ENCODE results near the gene SUGCT. TPM values are rescaled to one million over a fixed set of nuclear protein-coding genes. Genes with fewer than 3 reads are reported as not detected.

Gene SUGCT
- total RNA-seq, 4 donors from 2014 or later: 1.1 to 3.6 (median 2.6) TPM

DNA sequence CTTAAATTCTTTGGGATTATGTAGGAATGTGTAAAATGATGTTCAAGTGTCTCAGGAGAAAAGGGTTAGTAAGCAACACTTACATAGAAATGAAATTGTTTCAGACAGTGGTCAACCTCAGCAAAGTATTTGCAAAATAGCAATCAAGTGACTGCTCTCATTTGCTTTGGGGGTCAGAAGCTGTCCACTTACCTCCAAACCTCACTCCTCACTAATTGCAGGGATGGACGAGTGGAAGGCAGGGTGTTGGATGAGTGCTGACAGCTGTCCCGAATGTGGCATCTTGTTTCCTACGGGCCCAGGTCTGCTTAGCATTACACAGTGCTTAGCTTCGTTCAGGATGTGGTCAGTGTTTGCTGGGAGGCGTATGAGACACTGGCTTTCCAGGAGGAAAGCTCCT, 437.0 kb downstream of the SUGCT start:
- ATAC-seq (ENCODE audit: low FRiP score): no peak
- no peak for DNase-seq (ENCODE audit: low spot score)
- TF ChIP-seq, protein P1, sequence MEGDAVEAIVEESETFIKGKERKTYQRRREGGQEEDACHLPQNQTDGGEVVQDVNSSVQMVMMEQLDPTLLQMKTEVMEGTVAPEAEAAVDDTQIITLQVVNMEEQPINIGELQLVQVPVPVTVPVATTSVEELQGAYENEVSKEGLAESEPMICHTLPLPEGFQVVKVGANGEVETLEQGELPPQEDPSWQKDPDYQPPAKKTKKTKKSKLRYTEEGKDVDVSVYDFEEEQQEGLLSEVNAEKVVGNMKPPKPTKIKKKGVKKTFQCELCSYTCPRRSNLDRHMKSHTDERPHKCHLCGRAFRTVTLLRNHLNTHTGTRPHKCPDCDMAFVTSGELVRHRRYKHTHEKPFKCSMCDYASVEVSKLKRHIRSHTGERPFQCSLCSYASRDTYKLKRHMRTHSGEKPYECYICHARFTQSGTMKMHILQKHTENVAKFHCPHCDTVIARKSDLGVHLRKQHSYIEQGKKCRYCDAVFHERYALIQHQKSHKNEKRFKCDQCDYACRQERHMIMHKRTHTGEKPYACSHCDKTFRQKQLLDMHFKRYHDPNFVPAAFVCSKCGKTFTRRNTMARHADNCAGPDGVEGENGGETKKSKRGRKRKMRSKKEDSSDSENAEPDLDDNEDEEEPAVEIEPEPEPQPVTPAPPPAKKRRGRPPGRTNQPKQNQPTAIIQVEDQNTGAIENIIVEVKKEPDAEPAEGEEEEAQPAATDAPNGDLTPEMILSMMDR (IDR thresholded peaks at IDR 0.05): no peak

DNA sequence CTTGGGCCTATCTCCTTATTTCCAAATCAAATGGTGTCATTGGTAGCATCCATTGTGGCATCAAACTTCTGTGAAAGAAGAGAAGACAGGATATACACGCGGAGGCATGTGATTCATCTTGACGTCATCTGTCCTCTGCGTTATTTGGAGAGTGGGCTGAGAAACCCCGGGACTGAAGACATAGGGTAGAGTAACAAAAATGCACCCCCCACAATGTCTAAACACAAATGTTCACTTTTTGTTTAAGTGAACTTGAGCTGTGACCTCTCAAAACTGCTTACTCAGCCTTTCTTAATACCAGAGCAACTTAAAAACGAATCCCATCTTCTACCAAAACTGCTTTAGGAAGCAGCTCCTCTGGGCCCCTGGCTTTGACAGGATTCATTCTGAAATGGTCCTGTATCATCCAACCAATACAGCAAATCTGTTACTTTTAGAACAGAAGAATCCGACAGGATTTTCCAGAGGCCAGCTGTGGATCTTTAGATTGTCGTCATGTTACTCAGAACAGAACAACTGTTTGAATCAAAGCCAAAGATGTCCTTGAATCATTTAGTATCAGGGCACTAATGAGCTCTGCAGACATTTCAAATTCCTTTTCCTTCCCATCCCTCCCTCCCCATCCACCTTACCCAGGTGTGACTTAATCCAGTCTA, 438.1 kb downstream of the SUGCT start:
- no peak for ATAC-seq (ENCODE audit: low FRiP score)
- DNase-seq (ENCODE audit: low spot score): no peak
- TF ChIP-seq, protein P1 (IDR thresholded peaks at IDR 0.05): no peak

DNA sequence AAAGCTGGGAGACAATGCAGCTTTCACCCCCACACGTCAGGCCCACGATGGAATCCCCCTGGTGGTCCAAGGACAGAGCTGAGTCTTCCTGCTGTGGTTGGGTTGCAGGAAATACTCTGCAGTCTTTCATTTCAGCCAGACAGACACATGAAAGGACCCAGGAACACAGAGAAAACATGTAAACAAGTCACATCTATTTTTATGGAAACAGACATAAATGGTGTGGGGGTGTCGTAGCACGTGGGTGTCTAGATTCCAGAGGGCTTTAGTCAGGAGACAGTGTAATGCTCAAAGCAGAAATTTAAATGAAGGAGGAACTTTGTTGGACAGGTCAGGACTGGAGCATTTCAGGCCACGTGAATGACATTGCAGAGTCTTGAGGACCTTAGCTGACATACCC, 444.6 kb downstream of the SUGCT start:
- DNase-seq (ENCODE audit: low spot score) (no peak), ATAC-seq (ENCODE audit: low FRiP score) (no peak)
- TF ChIP-seq, protein P1 (IDR thresholded peaks at IDR 0.05): no peak

DNA sequence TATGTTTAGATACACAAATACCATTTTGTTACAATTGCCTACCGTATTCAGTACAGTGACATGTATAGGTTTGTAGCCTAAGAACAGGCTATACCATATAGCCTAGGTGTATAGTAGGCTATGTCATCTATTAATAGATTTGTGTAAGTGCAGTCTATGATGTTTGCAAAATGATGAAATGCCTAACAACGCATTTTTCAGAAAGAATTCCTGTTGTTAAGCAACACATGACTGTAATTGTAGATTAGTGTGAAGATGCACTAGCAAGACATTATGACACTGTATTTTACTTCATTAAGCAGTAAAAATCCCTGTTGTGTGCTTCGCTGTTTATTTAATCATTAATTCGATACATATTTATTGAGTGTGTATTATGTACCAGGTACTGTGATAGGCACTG, 446.0 kb downstream of the SUGCT start:
- no peak for ATAC-seq (ENCODE audit: low FRiP score)
- TF ChIP-seq, protein P1 (IDR thresholded peaks at IDR 0.05): no peak
- no peak for DNase-seq (ENCODE audit: low spot score)

DNA sequence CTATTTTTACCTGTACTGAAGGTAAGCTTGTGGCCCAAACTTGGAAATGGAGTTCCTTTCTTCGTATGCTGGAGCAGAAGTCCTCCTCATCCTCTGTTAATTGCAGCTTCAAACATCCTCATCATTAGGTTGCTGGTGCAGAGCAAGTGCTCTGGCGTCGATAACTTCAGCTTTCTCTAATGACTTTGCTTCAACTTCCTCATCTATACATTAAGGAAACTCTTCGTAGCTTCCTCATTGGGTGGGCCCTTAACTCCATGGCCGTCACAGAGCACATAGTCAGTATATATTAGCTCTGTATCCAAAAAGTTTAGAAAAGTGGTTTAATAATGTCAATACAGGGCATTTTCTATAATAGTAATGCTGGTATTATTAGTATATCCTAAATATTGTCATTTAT, 447.7 kb downstream of the SUGCT start:
- TF ChIP-seq, protein P1 (IDR thresholded peaks at IDR 0.05): no peak
- no peak for ATAC-seq (ENCODE audit: low FRiP score)

DNA sequence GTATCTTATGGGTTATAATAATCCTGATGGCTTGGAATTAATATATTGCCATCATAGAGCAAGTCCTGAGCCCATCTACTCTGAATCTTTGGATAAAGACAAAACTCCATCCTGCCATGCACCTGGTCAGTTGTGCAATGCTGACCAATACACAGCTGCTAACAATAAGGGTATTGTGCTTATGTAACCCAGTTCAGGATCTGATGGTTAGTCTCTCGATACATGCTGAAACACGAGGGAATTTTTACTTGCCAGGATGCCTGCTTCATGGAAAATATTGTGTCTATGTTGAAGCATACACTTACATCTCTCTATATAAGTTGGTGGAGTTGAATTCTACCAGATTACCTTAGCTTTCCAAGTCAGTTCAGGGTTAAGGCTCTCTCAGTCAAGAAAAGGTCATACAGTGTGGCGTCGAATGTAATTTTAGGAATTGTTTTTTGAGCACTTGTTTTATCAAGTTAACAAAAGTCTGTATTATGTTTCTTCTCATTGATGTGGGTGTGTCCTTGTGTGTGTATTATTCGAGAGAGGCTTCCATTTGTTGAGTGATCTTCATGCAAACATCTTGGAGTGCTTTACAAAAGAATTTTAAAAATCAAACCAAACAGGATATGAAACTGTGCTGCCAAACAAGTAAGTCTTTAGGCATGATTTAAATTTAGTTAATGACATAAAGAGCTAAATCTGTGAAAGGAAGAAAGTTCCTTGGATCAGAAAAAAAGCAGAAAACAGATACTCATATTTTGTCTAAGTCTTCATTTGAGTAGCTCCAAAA, 449.1 kb downstream of the SUGCT start:
- DNase-seq (ENCODE audit: low spot score) (no peak), ATAC-seq (ENCODE audit: low FRiP score) (no peak)
- TF ChIP-seq, protein P1 (IDR thresholded peaks at IDR 0.05): no peak

More for the DNA sequence above, 447.7 kb downstream of the SUGCT start:
- DNase-seq (ENCODE audit: low spot score): no peak
